ENCODE data around the gene KIF21A. TPM values are rescaled to one million over a fixed set of nuclear protein-coding genes. Genes with fewer than 3 reads are reported as not detected.

Gene KIF21A
- total and polyA plus RNA-seq, 2 of the 13 experiments (the other 11 are each of a cell fraction or from before 2014, with no cell fraction given), result 20.6 to 39.7 TPM

DNA sequence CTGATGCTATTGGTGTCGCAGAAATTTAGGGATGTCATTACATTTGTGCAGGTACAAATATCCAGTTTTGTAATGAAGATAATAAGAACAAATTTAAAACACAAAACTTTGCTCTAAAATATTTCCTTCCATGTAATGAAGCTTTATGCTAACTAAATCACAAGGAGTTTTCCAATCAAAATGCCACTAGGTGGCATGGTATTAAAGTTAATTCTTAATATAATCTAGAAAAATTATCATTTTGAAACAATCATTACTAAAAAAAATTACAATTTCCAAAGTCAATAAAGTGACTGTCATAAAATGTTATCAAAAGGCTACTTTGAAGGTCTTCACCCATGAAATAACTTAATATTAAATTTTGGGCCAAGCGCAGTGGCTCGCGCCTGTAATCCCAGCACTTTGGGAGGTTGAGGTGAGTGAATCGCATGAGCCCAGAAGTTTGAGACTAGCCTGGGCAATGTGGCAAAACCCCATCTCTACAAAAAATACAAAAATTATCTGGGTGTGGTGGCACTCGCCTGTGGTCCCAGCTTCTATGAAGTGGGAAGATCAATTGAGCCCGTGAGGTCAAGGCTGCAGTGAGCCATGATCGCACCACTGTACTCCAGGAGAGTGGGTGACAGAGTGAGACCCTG, 77.4 kb downstream of the KIF21A start (continued):
- TF ChIP-seq, protein P1, sequence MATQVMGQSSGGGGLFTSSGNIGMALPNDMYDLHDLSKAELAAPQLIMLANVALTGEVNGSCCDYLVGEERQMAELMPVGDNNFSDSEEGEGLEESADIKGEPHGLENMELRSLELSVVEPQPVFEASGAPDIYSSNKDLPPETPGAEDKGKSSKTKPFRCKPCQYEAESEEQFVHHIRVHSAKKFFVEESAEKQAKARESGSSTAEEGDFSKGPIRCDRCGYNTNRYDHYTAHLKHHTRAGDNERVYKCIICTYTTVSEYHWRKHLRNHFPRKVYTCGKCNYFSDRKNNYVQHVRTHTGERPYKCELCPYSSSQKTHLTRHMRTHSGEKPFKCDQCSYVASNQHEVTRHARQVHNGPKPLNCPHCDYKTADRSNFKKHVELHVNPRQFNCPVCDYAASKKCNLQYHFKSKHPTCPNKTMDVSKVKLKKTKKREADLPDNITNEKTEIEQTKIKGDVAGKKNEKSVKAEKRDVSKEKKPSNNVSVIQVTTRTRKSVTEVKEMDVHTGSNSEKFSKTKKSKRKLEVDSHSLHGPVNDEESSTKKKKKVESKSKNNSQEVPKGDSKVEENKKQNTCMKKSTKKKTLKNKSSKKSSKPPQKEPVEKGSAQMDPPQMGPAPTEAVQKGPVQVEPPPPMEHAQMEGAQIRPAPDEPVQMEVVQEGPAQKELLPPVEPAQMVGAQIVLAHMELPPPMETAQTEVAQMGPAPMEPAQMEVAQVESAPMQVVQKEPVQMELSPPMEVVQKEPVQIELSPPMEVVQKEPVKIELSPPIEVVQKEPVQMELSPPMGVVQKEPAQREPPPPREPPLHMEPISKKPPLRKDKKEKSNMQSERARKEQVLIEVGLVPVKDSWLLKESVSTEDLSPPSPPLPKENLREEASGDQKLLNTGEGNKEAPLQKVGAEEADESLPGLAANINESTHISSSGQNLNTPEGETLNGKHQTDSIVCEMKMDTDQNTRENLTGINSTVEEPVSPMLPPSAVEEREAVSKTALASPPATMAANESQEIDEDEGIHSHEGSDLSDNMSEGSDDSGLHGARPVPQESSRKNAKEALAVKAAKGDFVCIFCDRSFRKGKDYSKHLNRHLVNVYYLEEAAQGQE (IDR thresholded peaks at IDR 0.05; ENCODE audit: borderline replicate concordance in 1 of 2, low read depth in 1 of 2, low read length in 2 of 2), result no peak
- no peak for TF ChIP-seq NAIF1 (CRISPR knock-in tag; IDR thresholded peaks at IDR 0.05; ENCODE audit: borderline replicate concordance)
- TF ChIP-seq STAG1 (CRISPR knock-in tag; IDR thresholded peaks at IDR 0.05), result no peak; the same call in 1 of the 2 replicates
- no peak for TF ChIP-seq ZNF124 (CRISPR knock-in tag; IDR thresholded peaks at IDR 0.05)

DNA sequence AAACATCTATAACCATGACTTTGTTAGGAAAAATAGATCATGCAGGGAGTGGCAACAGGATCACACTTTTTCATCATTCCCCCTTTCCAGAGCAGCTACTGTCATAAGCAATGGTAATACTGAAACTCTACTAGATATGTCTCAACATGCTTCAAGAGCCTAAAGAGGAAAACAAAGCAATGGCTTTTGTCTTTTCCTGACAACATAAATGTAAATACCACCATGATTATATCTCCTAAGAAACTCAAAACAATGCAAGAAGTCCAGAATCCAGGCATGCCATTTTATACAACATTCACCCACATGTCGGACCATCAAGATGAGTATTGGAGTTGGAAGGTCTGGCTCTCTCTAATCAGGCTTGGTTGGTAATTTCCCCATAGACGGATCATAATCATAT, 78.7 kb downstream of the KIF21A start:
- intact Hi-C loops (cut with micrococcal nuclease; ENCODE audit: unreplicated experiment), result loop anchor here (2.0 kb wide), 1 partner anchor 79 kb away; the partner anchor contains the start of gene KIF21A
- Histone ChIP-seq H3K27me3 (ENCODE audit: control insufficient read depth in 1 of 2, insufficient read depth in 2 of 2, low read length in 2 of 2) (no peaks in the 10 kb centered on the region), H3K9me3 (ENCODE audit: low read length) (no peaks in the 10 kb centered on the region), H2AFZ (ENCODE audit: low read length) (no peak overlapping the region), H3K27ac (ENCODE audit: extremely low read length, insufficient read depth, low read length) (no peak overlapping the region), H3K4me1 (ENCODE audit: insufficient read depth, low read length) (peaks cover 8% of the 10 kb centered on the region), H3K9ac (ENCODE audit: insufficient read depth, low read depth, low read length) (no peak overlapping the region), H3K36me3 (replicated peaks in 1 of 2; ENCODE audit: control insufficient read depth in 1 of 2, insufficient read depth in 2 of 2, low read length in 2 of 2) (peaks cover 3 to 23% of the 10 kb centered on the region in 2 experiments; a peak in 3 of 5 replicates), H3K4me2 (ENCODE audit: low read depth, low read length) (no peak overlapping the region), H3K79me2 (ENCODE audit: insufficient read depth, low read length) (no peaks in the 10 kb centered on the region), H3K4me3 (replicated peaks in 1 of 3; ENCODE audit: insufficient read depth in 1 of 3, low read depth in 2 of 3, low read length in 3 of 3) (no peak overlapping the region), H4K20me1 (ENCODE audit: insufficient read depth, low read length) (no peaks in the 10 kb centered on the region)
- ChIA-PET CTCF (ENCODE audit: low intra/inter-chr PET ratio, low total read pairs) (no interaction called here), POLR2A (no interaction called here)
- TF ChIP-seq THYN1 (CRISPR knock-in tag; IDR thresholded peaks at IDR 0.05; ENCODE audit: borderline replicate concordance, low read depth) (no peak), ZFYVE20 (CRISPR knock-in tag; IDR thresholded peaks at IDR 0.05; ENCODE audit: borderline replicate concordance, low read depth) (no peak), ZNF7 (CRISPR knock-in tag; IDR thresholded peaks at IDR 0.05) (no peak), ASH2L (IDR thresholded peaks at IDR 0.05; ENCODE audit: insufficient read length, low read depth, low read length) (no peak), SOX13 (IDR thresholded peaks at IDR 0.05) (no peak), SOX13 (CRISPR knock-in tag; conservative IDR thresholded peaks at IDR 0.05 in 1 of 2, IDR thresholded peaks at IDR 0.05 in 1 of 2) (no peak)
- WGBS (ENCODE audit: low lambda C conversion rate), result 98% methylated on average over 2 of the region's 2 CpGs
- FAIRE-seq (no peak), ATAC-seq (no peak), DNase-seq (ENCODE audit: low spot score) (no peak)
- in situ Hi-C loops (cut with HindIII; ENCODE audit: extremely low pct_ligation_motif_present, low pct_unique_long_range_greater_than_20kb), result no loop called here
- no TSS peak for BruUV-seq (replicated peaks)
